ENCODE results near the gene HPS1. TPM values are rescaled to one million over a fixed set of nuclear protein-coding genes. Genes with fewer than 3 reads are reported as not detected.

Gene HPS1
- total and polyA plus RNA-seq, 2 experiments from 2014 or later, result 21.4 to 51.2 TPM

DNA sequence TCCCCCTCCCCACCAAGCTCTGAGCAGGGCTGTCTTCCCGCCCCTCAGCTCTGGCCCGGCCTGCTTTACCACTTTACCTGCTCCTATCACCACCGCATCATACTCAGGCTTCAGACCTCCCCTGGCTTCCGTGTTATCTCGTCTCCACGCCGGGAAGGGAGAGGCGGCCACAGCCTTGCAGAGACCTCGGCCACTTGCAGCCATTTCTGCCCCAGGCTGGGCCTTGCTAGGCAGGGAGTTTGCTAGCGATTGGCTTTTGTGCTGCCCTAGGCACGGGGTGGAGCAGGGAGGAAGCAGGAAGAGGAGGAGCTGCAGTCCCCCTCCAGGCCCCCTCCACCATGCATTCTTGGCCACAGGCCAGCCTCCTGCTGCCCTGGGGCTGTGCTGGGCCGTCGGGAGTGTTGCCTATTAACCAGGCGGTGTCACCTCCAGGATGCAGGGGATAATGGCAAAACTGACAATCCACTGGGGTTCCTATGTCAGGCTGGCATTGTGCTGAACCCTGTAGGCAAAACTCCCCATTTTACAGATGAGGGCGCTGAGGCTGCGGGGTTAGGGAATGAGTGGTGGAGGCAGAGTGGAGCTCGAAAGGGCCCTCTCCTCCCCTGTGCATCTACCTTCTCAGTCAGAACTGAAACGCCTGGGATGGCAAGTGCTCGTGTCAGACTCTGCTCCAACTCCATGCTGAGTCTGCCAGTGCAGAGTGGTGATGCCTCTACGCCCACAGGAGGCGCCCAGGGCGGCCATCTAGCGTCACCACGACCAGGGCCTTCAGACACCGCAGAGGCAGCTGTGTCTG is 31.6 kb downstream of the HPS1 start, which contains the start of gene PYROXD2:
Gene PYROXD2 (minus strand): TSS at position 251 of the 799 bp plus-strand sequence. CDS start 47 bp downstream, at position 204.
- H3K4me1 ChIP-seq (ENCODE audit: insufficient read depth), result peaks cover 14% of the 10 kb centered on the region
- peak within 1 kb of the TSS; percentile 52 for H3K4me3 ChIP-seq
- H3K27me3 ChIP-seq (ENCODE audit: insufficient read depth), result no peaks in the 10 kb centered on the region
- no peaks in the 10 kb centered on the region for H3K79me2 ChIP-seq (replicated peaks; ENCODE audit: insufficient read depth)
- H3K36me3 ChIP-seq (ENCODE audit: insufficient read depth), result no peaks in the 10 kb centered on the region
- TF ChIP-seq NANOG (IDR thresholded peaks at IDR 0.05; ENCODE audit: borderline replicate concordance), result no peak
- peak; percentile 77 for TF ChIP-seq POLR2AphosphoS5 (IDR thresholded peaks at IDR 0.05; ENCODE audit: low read depth)
- no peaks in the 10 kb centered on the region for H3K9me2 ChIP-seq (ENCODE audit: insufficient read depth)
- ATAC-seq (peak; percentile 95), DNase-seq (ENCODE audit: low spot score) (peak; percentile 84)
- H2AFZ ChIP-seq, result peak within 1 kb of the TSS; percentile 84
- H3K36me3 Mint-ChIP-seq (ENCODE audit: low read depth), result peaks cover 8% of the 10 kb centered on the region; the same call in 2 of the 3 replicates
- H3K4me3 Mint-ChIP-seq, result peak within 1 kb of the TSS; percentile 85
- peaks cover 7% of the 10 kb centered on the region for H3K27me3 Mint-ChIP-seq (ENCODE audit: insufficient read depth, low read depth, poor library complexity)
- peaks cover 12% of the 10 kb centered on the region; the same call in 2 of the 3 replicates for H3K4me1 Mint-ChIP-seq
- H3F3A ChIP-seq (replicated peaks; ENCODE audit: low read depth), result no peaks in the 10 kb centered on the region
- H3K9me3 Mint-ChIP-seq, result no peaks in the 10 kb centered on the region
- H3K27ac Mint-ChIP-seq, result peak within 1 kb of the TSS; percentile 97
- peak within 1 kb of the TSS; percentile 74; the same call in 1 of the 2 replicates for H3K27ac ChIP-seq (ENCODE audit: low read depth)
- H4K20me1 ChIP-seq (replicated peaks; ENCODE audit: insufficient read depth), result no peaks in the 10 kb centered on the region
- H3K4me2 ChIP-seq, result peak within 1 kb of the TSS; percentile 79

DNA sequence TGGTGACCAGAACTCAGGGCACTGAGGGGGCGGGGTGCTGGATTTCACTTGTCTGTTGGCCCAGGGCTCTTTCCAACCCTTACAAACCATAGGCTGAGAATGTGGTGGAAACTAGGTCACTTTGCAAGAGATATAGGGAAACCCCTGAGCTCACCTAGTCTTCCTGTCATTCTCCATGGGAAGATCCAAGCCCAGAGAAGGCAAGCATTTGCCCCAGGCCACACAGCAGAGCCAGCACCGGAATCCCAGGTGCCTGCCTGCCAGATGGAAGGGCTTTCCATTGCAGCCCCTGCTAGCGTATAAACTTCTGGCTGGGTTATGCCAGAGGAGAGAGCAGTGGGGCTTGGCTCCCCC is 32.2 kb downstream of the HPS1 start:
- peak overlapping the region; percentile 97 for H3K27ac Mint-ChIP-seq
- TF ChIP-seq, protein P1, sequence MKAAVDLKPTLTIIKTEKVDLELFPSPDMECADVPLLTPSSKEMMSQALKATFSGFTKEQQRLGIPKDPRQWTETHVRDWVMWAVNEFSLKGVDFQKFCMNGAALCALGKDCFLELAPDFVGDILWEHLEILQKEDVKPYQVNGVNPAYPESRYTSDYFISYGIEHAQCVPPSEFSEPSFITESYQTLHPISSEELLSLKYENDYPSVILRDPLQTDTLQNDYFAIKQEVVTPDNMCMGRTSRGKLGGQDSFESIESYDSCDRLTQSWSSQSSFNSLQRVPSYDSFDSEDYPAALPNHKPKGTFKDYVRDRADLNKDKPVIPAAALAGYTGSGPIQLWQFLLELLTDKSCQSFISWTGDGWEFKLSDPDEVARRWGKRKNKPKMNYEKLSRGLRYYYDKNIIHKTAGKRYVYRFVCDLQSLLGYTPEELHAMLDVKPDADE (IDR thresholded peaks at IDR 0.05), result no peak
- no peak for TF ChIP-seq POLR2AphosphoS5 (IDR thresholded peaks at IDR 0.05; ENCODE audit: low read depth)
- TF ChIP-seq ZNF331 (CRISPR knock-in tag; IDR thresholded peaks at IDR 0.05; ENCODE audit: low read depth), result no peak
- TF ChIP-seq CREB1 (CRISPR knock-in tag; IDR thresholded peaks at IDR 0.05; ENCODE audit: low read depth), result no peak
- TF ChIP-seq, protein P2, sequence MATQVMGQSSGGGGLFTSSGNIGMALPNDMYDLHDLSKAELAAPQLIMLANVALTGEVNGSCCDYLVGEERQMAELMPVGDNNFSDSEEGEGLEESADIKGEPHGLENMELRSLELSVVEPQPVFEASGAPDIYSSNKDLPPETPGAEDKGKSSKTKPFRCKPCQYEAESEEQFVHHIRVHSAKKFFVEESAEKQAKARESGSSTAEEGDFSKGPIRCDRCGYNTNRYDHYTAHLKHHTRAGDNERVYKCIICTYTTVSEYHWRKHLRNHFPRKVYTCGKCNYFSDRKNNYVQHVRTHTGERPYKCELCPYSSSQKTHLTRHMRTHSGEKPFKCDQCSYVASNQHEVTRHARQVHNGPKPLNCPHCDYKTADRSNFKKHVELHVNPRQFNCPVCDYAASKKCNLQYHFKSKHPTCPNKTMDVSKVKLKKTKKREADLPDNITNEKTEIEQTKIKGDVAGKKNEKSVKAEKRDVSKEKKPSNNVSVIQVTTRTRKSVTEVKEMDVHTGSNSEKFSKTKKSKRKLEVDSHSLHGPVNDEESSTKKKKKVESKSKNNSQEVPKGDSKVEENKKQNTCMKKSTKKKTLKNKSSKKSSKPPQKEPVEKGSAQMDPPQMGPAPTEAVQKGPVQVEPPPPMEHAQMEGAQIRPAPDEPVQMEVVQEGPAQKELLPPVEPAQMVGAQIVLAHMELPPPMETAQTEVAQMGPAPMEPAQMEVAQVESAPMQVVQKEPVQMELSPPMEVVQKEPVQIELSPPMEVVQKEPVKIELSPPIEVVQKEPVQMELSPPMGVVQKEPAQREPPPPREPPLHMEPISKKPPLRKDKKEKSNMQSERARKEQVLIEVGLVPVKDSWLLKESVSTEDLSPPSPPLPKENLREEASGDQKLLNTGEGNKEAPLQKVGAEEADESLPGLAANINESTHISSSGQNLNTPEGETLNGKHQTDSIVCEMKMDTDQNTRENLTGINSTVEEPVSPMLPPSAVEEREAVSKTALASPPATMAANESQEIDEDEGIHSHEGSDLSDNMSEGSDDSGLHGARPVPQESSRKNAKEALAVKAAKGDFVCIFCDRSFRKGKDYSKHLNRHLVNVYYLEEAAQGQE (IDR thresholded peaks at IDR 0.05; ENCODE audit: unreplicated experiment), result no peak
- TF ChIP-seq, protein P3, sequence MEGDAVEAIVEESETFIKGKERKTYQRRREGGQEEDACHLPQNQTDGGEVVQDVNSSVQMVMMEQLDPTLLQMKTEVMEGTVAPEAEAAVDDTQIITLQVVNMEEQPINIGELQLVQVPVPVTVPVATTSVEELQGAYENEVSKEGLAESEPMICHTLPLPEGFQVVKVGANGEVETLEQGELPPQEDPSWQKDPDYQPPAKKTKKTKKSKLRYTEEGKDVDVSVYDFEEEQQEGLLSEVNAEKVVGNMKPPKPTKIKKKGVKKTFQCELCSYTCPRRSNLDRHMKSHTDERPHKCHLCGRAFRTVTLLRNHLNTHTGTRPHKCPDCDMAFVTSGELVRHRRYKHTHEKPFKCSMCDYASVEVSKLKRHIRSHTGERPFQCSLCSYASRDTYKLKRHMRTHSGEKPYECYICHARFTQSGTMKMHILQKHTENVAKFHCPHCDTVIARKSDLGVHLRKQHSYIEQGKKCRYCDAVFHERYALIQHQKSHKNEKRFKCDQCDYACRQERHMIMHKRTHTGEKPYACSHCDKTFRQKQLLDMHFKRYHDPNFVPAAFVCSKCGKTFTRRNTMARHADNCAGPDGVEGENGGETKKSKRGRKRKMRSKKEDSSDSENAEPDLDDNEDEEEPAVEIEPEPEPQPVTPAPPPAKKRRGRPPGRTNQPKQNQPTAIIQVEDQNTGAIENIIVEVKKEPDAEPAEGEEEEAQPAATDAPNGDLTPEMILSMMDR (conservative IDR thresholded peaks at IDR 0.05; ENCODE audit: low read depth in 2 of 2), result no peak
- no peak for TF ChIP-seq EZH2 (IDR thresholded peaks at IDR 0.05; ENCODE audit: low read depth, unreplicated experiment)
- TF ChIP-seq EZH2phosphoT487 (IDR thresholded peaks at IDR 0.05; ENCODE audit: unreplicated experiment), result no peak
- TF ChIP-seq JUNB (IDR thresholded peaks at IDR 0.05; ENCODE audit: unreplicated experiment), result no peak
- no peak for TF ChIP-seq ZNF114 (CRISPR knock-in tag; IDR thresholded peaks at IDR 0.05)
- TF ChIP-seq NANOG (IDR thresholded peaks at IDR 0.05; ENCODE audit: borderline replicate concordance), result no peak

More for the DNA sequence above, 32.2 kb downstream of the HPS1 start:
- Histone ChIP-seq H3K9me2 (ENCODE audit: insufficient read depth) (no peaks in the 10 kb centered on the region), H4K20me1 (replicated peaks; ENCODE audit: insufficient read depth) (no peaks in the 10 kb centered on the region), H3F3A (replicated peaks; ENCODE audit: low read depth) (no peaks in the 10 kb centered on the region), H3K79me2 (replicated peaks; ENCODE audit: insufficient read depth) (no peaks in the 10 kb centered on the region), H3K27ac (ENCODE audit: low read depth) (0 out of 2 replicates have a peak overlapping the region, but pooled peaks have one; percentile 66), H2AFZ (peak overlapping the region; percentile 84), H3K27me3 (ENCODE audit: insufficient read depth) (no peaks in the 10 kb centered on the region), H3K36me3 (ENCODE audit: insufficient read depth) (no peaks in the 10 kb centered on the region), H3K4me2 (peak overlapping the region; percentile 79), H3K4me1 (ENCODE audit: insufficient read depth) (peaks cover 14% of the 10 kb centered on the region), H3K4me3 (peak overlapping the region; percentile 52)
- peaks cover 12% of the 10 kb centered on the region; the same call in 2 of the 3 replicates for H3K4me1 Mint-ChIP-seq
- ATAC-seq (no peak), DNase-seq (ENCODE audit: low spot score) (no peak)
- H3K9me3 Mint-ChIP-seq, result no peaks in the 10 kb centered on the region
- peak overlapping the region; percentile 85 for H3K4me3 Mint-ChIP-seq
- H3K36me3 Mint-ChIP-seq (ENCODE audit: low read depth), result peaks cover 5% of the 10 kb centered on the region; the same call in 2 of the 3 replicates
- peaks cover 7% of the 10 kb centered on the region for H3K27me3 Mint-ChIP-seq (ENCODE audit: insufficient read depth, low read depth, poor library complexity)
